Stimulated activated memory B cell treated with anti-CD40 and anti-IgM and Interleukin-4, amounts not matched to agents 10 μg/mL and 1 μg/mL and 100 μg/mL, for 72 hours (primary cell): ENCODE data around the gene LDB1.

Source experiments
- ATAC-seq: fragments of 150-1000 bp; cut with Tn5 transposase; 2 replicates; pipeline ENCODE4 v1.10.0; 2021
- H3K27ac Mint-ChIP-seq: one replicate; pipeline ENCODE4 v1.8.0; 2022; ENCODE audit warnings: mild to moderate bottlenecking, mixed read lengths
- H3K27me3 Mint-ChIP-seq: one replicate; pipeline ENCODE4 v1.8.0; 2022; ENCODE audit warnings: mixed read lengths
- H3K36me3 Mint-ChIP-seq: one replicate; pipeline ENCODE4 v1.8.0; 2022; ENCODE audit warnings: mixed read lengths
- H3K4me1 Mint-ChIP-seq: one replicate; pipeline ENCODE4 v1.8.0; 2022; ENCODE audit warnings: mixed read lengths
- H3K4me3 Mint-ChIP-seq: one replicate; pipeline ENCODE4 v1.8.0; 2022; ENCODE audit warnings: mild to moderate bottlenecking, moderate library complexity, mixed read lengths
- H3K9me3 Mint-ChIP-seq: one replicate; pipeline ENCODE4 v1.8.0; 2022; ENCODE audit warnings: mixed read lengths

LDB1 gene

GRCh38 chr10:102141583-102142107 lies 21.5 kb upstream of the LDB1 start:
- peaks cover 60% of the 10 kb centered on the region for H3K36me3 Mint-ChIP-seq
- no peak overlapping the region for H3K27ac Mint-ChIP-seq
- no peaks in the 10 kb centered on the region for H3K27me3 Mint-ChIP-seq

GRCh38 chr10:102140913-102141540 lies 20.9 kb upstream of the LDB1 start:
- ATAC-seq: no peak
- H3K9me3 Mint-ChIP-seq: no peaks in the 10 kb centered on the region
- H3K36me3 Mint-ChIP-seq: peaks cover 56% of the 10 kb centered on the region
- H3K4me1 Mint-ChIP-seq: peaks cover 25% of the 10 kb centered on the region
- no peaks in the 10 kb centered on the region for H3K27me3 Mint-ChIP-seq
- H3K27ac Mint-ChIP-seq: no peak overlapping the region
- H3K4me3 Mint-ChIP-seq: no peak overlapping the region

More at GRCh38 chr10:102141583-102142107, 21.5 kb upstream of the LDB1 start:
- peaks cover 23% of the 10 kb centered on the region for H3K4me1 Mint-ChIP-seq
- ATAC-seq: no peak
- H3K4me3 Mint-ChIP-seq: no peak overlapping the region
- H3K9me3 Mint-ChIP-seq: no peaks in the 10 kb centered on the region

GRCh38 chr10:102140218-102140617 lies 20.1 kb upstream of the LDB1 start:
- H3K27me3 Mint-ChIP-seq: no peaks in the 10 kb centered on the region
- H3K4me3 Mint-ChIP-seq: no peak overlapping the region
- H3K9me3 Mint-ChIP-seq: no peaks in the 10 kb centered on the region
- no peak overlapping the region for H3K27ac Mint-ChIP-seq
- peaks cover 51% of the 10 kb centered on the region for H3K36me3 Mint-ChIP-seq
- H3K4me1 Mint-ChIP-seq: peaks cover 33% of the 10 kb centered on the region
- no peak for ATAC-seq

- no peaks in the 10 kb centered on the region for H3K27me3 Mint-ChIP-seq
- no peak for ATAC-seq
- H3K9me3 Mint-ChIP-seq: no peaks in the 10 kb centered on the region
- no peak overlapping the region for H3K4me3 Mint-ChIP-seq
- H3K27ac Mint-ChIP-seq: no peak overlapping the region
- peaks cover 51% of the 10 kb centered on the region for H3K36me3 Mint-ChIP-seq
- H3K4me1 Mint-ChIP-seq: peaks cover 40% of the 10 kb centered on the region
Measured at GRCh38 chr10:102139281-102140110, 19.3 kb upstream of the LDB1 start.

- no peak for ATAC-seq
- Mint-ChIP-seq H3K36me3 (peaks cover 32% of the 10 kb centered on the region), H3K27me3 (no peaks in the 10 kb centered on the region), H3K9me3 (no peaks in the 10 kb centered on the region), H3K4me1 (peaks cover 44% of the 10 kb centered on the region), H3K4me3 (no peak overlapping the region), H3K27ac (peak overlapping the region; percentile 1)
Measured at GRCh38 chr10:102135956-102136526, 15.9 kb upstream of the LDB1 start.

GRCh38 chr10:102134416-102134815 lies 14.2 kb upstream of the LDB1 start:
- Mint-ChIP-seq H3K27ac (peak overlapping the region; percentile 95), H3K4me3 (peak overlapping the region; percentile 91), H3K9me3 (no peaks in the 10 kb centered on the region), H3K27me3 (no peaks in the 10 kb centered on the region), H3K36me3 (peaks cover 15% of the 10 kb centered on the region), H3K4me1 (peaks cover 38% of the 10 kb centered on the region)
- no peak for ATAC-seq

GRCh38 chr10:102133373-102134195 lies 13.4 kb upstream of the LDB1 start:
- peak overlapping the region; percentile 91 for H3K4me3 Mint-ChIP-seq
- ATAC-seq: peak; percentile 51
- H3K9me3 Mint-ChIP-seq: no peaks in the 10 kb centered on the region
- H3K27me3 Mint-ChIP-seq: no peaks in the 10 kb centered on the region
- H3K27ac Mint-ChIP-seq: peak overlapping the region; percentile 95
- H3K36me3 Mint-ChIP-seq: peaks cover 8% of the 10 kb centered on the region
- peaks cover 33% of the 10 kb centered on the region for H3K4me1 Mint-ChIP-seq

GRCh38 chr10:102132563-102133372 lies 12.6 kb upstream of the LDB1 start, which contains the start of gene PPRC1:
Gene PPRC1 (plus strand): TSS chr10:102133040. CDS start chr10:102133069, 29 bp downstream.
- Mint-ChIP-seq H3K9me3 (no peaks in the 10 kb centered on the region), H3K4me1 (peaks cover 33% of the 10 kb centered on the region), H3K4me3 (peak within 1 kb of the TSS; percentile 91), H3K27me3 (no peaks in the 10 kb centered on the region), H3K36me3 (peaks cover 8% of the 10 kb centered on the region), H3K27ac (peak within 1 kb of the TSS; percentile 95)
- ATAC-seq: peak; percentile 98

- no peaks in the 10 kb centered on the region for H3K9me3 Mint-ChIP-seq
- no peaks in the 10 kb centered on the region for H3K27me3 Mint-ChIP-seq
- peaks cover 33% of the 10 kb centered on the region for H3K4me1 Mint-ChIP-seq
- peaks cover 8% of the 10 kb centered on the region for H3K36me3 Mint-ChIP-seq
- H3K27ac Mint-ChIP-seq: peak overlapping the region; percentile 95
- no peak for ATAC-seq
- peak overlapping the region; percentile 91 for H3K4me3 Mint-ChIP-seq
Measured at GRCh38 chr10:102132193-102132562, 12.0 kb upstream of the LDB1 start.

- no peak overlapping the region for H3K4me3 Mint-ChIP-seq
- ATAC-seq: no peak
- H3K27me3 Mint-ChIP-seq: no peaks in the 10 kb centered on the region
- H3K4me1 Mint-ChIP-seq: peaks cover 33% of the 10 kb centered on the region
- H3K36me3 Mint-ChIP-seq: peaks cover 8% of the 10 kb centered on the region
- peak overlapping the region; percentile 95 for H3K27ac Mint-ChIP-seq
- no peaks in the 10 kb centered on the region for H3K9me3 Mint-ChIP-seq
Measured at GRCh38 chr10:102131286-102132170, 11.4 kb upstream of the LDB1 start.

GRCh38 chr10:102123223-102123622 lies 3.1 kb upstream of the LDB1 start:
- H3K4me1 Mint-ChIP-seq: peaks cover 26% of the 10 kb centered on the region
- no peaks in the 10 kb centered on the region for H3K9me3 Mint-ChIP-seq
- H3K36me3 Mint-ChIP-seq: no peaks in the 10 kb centered on the region
- ATAC-seq: no peak
- no peaks in the 10 kb centered on the region for H3K27me3 Mint-ChIP-seq
- H3K27ac Mint-ChIP-seq: no peak overlapping the region
- H3K4me3 Mint-ChIP-seq: no peak overlapping the region

- no peaks in the 10 kb centered on the region for H3K36me3 Mint-ChIP-seq
- no peak for ATAC-seq
- peaks cover 34% of the 10 kb centered on the region for H3K4me1 Mint-ChIP-seq
- no peak overlapping the region for H3K4me3 Mint-ChIP-seq
- no peaks in the 10 kb centered on the region for H3K9me3 Mint-ChIP-seq
- H3K27me3 Mint-ChIP-seq: no peaks in the 10 kb centered on the region
- no peak overlapping the region for H3K27ac Mint-ChIP-seq
Measured at GRCh38 chr10:102122450-102122849, 2.3 kb upstream of the LDB1 start.

- H3K27ac Mint-ChIP-seq: peak overlapping the region; percentile 81
Measured at GRCh38 chr10:102121739-102122372, 1.7 kb upstream of the LDB1 start.

More at GRCh38 chr10:102121739-102122372, 1.7 kb upstream of the LDB1 start:
- H3K36me3 Mint-ChIP-seq: no peaks in the 10 kb centered on the region
- H3K9me3 Mint-ChIP-seq: no peaks in the 10 kb centered on the region
- no peaks in the 10 kb centered on the region for H3K27me3 Mint-ChIP-seq
- peak overlapping the region; percentile 96 for H3K4me3 Mint-ChIP-seq
- H3K4me1 Mint-ChIP-seq: peaks cover 39% of the 10 kb centered on the region
- ATAC-seq: no peak
